ENCODE measurements around the gene GZF1. TPM values are rescaled to one million over a fixed set of nuclear protein-coding genes. Genes with fewer than 3 reads are reported as not detected.

GZF1 gene
- total RNA-seq (2022) (4.5 and 5.0 TPM in 2 replicates), Bru-seq, nascent RNA (percentile 49 among the genes with signal in this experiment), BruChase-seq, experiment 1, labeled RNA remaining after a 6-hour chase (percentile 39 among the genes with signal in this experiment), BruChase-seq, experiment 2, labeled RNA remaining after a 2-hour chase (percentile 53 among the genes with signal in this experiment)
- long read RNA-seq, partial matches to known transcripts, result 0 of 1 reads
- long read RNA-seq, other reads (novel, unspliced or antisense), result 1 of 1 reads

DNA sequence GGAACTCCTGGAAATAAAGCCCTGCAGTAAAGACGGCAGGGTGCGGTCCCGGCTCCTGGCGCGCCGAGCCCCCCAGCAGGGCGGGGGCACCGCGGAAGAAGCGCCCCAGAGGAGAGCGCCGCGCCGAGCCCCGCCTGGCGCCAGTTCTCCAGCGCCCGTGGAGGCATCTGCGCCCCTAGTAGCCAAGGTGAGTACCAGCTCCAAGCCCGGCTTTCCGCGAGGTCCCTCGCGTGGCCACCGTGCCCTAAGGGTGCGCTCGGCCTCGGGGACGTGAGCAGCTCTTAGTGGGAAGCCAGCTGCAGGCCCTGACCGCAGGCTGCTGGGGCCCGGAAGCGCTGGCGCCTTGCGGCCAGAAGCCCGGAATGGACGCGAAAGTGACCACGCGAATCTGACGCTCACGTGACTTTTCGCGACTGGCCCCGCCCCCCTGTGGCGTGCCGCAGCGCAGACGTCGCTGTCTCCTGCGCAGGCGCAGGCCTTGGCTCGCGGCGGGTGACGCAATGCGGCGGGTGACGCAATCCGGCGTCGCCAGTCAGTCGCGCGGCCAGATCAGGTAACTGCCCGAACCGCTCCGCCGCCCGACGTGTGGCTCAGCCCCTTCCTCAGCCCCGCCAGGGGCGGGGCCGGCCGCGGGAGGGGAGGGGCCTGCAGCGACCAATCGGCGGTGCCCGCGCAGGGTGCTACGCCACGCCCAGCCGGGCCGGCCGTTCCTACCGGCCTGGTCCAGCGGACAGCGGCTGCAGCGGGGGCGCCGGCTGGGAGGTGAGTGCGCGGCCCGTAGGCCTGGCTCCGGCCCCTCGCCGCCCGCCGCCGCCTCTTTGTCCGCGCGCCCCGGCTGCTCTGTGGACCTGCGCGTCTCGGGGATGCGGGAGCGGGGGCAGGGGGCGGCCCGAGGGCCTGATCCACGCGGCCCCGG, at the start of gene GZF1:
Gene GZF1, plus strand, starts transcription at position 707 of the 916 bp plus-strand sequence. CDS start 2,202 bp downstream, outside the sequence.
- no peak within 1 kb of the TSS for H3K27ac Mint-ChIP-seq (ENCODE audit: unreplicated experiment)
- TF ChIP-seq, protein P1, sequence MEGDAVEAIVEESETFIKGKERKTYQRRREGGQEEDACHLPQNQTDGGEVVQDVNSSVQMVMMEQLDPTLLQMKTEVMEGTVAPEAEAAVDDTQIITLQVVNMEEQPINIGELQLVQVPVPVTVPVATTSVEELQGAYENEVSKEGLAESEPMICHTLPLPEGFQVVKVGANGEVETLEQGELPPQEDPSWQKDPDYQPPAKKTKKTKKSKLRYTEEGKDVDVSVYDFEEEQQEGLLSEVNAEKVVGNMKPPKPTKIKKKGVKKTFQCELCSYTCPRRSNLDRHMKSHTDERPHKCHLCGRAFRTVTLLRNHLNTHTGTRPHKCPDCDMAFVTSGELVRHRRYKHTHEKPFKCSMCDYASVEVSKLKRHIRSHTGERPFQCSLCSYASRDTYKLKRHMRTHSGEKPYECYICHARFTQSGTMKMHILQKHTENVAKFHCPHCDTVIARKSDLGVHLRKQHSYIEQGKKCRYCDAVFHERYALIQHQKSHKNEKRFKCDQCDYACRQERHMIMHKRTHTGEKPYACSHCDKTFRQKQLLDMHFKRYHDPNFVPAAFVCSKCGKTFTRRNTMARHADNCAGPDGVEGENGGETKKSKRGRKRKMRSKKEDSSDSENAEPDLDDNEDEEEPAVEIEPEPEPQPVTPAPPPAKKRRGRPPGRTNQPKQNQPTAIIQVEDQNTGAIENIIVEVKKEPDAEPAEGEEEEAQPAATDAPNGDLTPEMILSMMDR (IDR thresholded peaks at IDR 0.05; ENCODE audit: unreplicated experiment), result no peak
- peak; percentile 86 for DNase-seq
- no peaks in the 10 kb centered on the region for H3K9me3 Mint-ChIP-seq (ENCODE audit: low read depth, unreplicated experiment)
- no peaks in the 10 kb centered on the region for H3K27me3 Mint-ChIP-seq (ENCODE audit: unreplicated experiment)
- peaks cover 14% of the 10 kb centered on the region for H3K4me1 Mint-ChIP-seq (ENCODE audit: low read depth, unreplicated experiment)
- BruUV-seq (replicated peaks), result no TSS peak
- intact Hi-C loops (cut with micrococcal nuclease; ENCODE audit: unreplicated experiment), result loop anchor here (10.0 kb wide), 1 partner anchor 53 kb away; no protein-coding TSS in a partner anchor
- H3K36me3 Mint-ChIP-seq (ENCODE audit: insufficient read depth, unreplicated experiment), result peaks cover 29% of the 10 kb centered on the region
- peak within 1 kb of the TSS; percentile 77 for H3K4me3 Mint-ChIP-seq (ENCODE audit: low read depth, unreplicated experiment)
- CTCF ChIA-PET, result no interaction called here

DNA sequence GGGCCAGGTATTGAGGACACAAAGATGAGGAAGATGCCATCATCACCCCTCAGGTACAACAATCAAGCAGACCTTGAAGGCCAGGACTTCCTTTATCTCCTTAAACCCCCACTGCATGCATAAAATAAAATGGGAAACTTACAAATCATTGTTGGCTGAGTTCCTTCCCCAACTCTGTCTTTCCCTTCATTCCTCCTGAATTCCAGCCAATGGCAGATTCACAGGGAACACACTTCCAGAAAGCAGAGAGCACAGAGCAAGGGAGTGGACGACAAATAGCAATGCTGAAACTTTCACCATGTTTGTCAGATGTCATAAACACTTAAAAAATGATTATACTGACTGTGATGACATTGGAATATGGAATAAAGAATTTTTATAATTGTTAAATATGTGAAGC, 48.7 kb upstream of the GZF1 start:
- CTCF ChIA-PET, result no interaction called here
- H3K27me3 Mint-ChIP-seq (ENCODE audit: unreplicated experiment), result peaks cover 42% of the 10 kb centered on the region
- H3K9me3 Mint-ChIP-seq (ENCODE audit: low read depth, unreplicated experiment), result no peaks in the 10 kb centered on the region
- TF ChIP-seq, protein P1 (IDR thresholded peaks at IDR 0.05; ENCODE audit: unreplicated experiment), result no peak
- H3K36me3 Mint-ChIP-seq (ENCODE audit: insufficient read depth, unreplicated experiment), result no peaks in the 10 kb centered on the region
- H3K4me3 Mint-ChIP-seq (ENCODE audit: low read depth, unreplicated experiment), result no peak overlapping the region
- no peaks in the 10 kb centered on the region for H3K4me1 Mint-ChIP-seq (ENCODE audit: low read depth, unreplicated experiment)
- DNase-seq, result no peak
- intact Hi-C loops (cut with micrococcal nuclease; ENCODE audit: unreplicated experiment), result no loop called here
- H3K27ac Mint-ChIP-seq (ENCODE audit: unreplicated experiment), result no peak overlapping the region
- no TSS peak for BruUV-seq (replicated peaks)

DNA sequence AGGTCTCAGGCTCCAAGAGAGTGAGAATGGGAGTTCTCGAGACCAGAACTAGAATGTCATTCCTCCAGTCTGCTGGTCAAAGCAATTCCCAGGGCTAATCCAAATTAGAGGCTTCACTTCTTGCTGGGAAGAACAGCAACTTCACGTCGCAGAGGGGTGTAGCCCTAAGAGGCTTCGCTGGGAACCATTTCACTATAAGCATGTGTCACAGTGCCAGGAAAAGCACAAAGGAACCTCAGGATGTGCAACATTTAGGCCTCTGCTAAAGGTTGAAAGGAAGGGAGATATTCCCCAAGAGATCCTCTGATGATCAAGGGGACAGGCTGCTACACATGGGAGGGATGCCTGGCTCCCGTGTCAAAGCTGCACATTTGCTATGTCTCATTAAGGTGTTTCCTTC, 47.3 kb upstream of the GZF1 start:
- no peaks in the 10 kb centered on the region for H3K4me1 Mint-ChIP-seq (ENCODE audit: low read depth, unreplicated experiment)
- H3K9me3 Mint-ChIP-seq (ENCODE audit: low read depth, unreplicated experiment), result no peaks in the 10 kb centered on the region
- H3K36me3 Mint-ChIP-seq (ENCODE audit: insufficient read depth, unreplicated experiment), result no peaks in the 10 kb centered on the region
- H3K27me3 Mint-ChIP-seq (ENCODE audit: unreplicated experiment), result peaks cover 36% of the 10 kb centered on the region
- H3K27ac Mint-ChIP-seq (ENCODE audit: unreplicated experiment), result no peak overlapping the region
- TF ChIP-seq, protein P1 (IDR thresholded peaks at IDR 0.05; ENCODE audit: unreplicated experiment), result no peak
- DNase-seq, result no peak
- CTCF ChIA-PET, result no interaction called here
- no TSS peak for BruUV-seq (replicated peaks)
- intact Hi-C loops (cut with micrococcal nuclease; ENCODE audit: unreplicated experiment), result no loop called here
- H3K4me3 Mint-ChIP-seq (ENCODE audit: low read depth, unreplicated experiment), result no peak overlapping the region

DNA sequence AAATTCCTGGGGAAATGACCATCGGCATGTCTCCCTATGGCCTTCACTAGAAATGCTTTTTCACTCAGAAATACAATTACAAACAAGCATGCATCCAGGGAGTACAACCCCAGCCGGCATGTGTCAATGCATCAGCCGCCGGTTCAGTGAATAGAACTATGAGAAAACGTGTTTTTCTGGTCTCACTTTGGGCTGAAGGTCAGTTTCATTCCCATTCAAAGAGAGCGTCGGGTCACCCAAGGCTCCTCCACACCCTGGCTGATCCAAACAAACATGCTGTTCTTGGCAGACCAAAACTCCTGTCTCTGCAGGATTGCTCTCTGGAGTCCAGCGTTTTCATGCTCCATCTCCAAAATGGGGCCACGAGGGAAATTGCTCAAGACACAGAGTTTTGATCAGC, 46.9 kb upstream of the GZF1 start:
- intact Hi-C loops (cut with micrococcal nuclease; ENCODE audit: unreplicated experiment), result no loop called here
- H3K4me3 Mint-ChIP-seq (ENCODE audit: low read depth, unreplicated experiment), result no peak overlapping the region

More for the DNA sequence above, 46.9 kb upstream of the GZF1 start:
- TF ChIP-seq, protein P1 (IDR thresholded peaks at IDR 0.05; ENCODE audit: unreplicated experiment), result no peak
- Mint-ChIP-seq H3K27me3 (ENCODE audit: unreplicated experiment) (peaks cover 32% of the 10 kb centered on the region), H3K27ac (ENCODE audit: unreplicated experiment) (no peak overlapping the region), H3K36me3 (ENCODE audit: insufficient read depth, unreplicated experiment) (no peaks in the 10 kb centered on the region), H3K4me1 (ENCODE audit: low read depth, unreplicated experiment) (no peaks in the 10 kb centered on the region), H3K9me3 (ENCODE audit: low read depth, unreplicated experiment) (no peaks in the 10 kb centered on the region)
- CTCF ChIA-PET, result no interaction called here
- DNase-seq, result no peak
- no TSS peak for BruUV-seq (replicated peaks)

All from Calu3 (cell line).